ENCODE results near the gene PKP2.

PKP2 gene

GRCh38 chr12:32860192-32860591, 36.4 kb downstream of the PKP2 start:
- no peak for DNase-seq

DNA sequence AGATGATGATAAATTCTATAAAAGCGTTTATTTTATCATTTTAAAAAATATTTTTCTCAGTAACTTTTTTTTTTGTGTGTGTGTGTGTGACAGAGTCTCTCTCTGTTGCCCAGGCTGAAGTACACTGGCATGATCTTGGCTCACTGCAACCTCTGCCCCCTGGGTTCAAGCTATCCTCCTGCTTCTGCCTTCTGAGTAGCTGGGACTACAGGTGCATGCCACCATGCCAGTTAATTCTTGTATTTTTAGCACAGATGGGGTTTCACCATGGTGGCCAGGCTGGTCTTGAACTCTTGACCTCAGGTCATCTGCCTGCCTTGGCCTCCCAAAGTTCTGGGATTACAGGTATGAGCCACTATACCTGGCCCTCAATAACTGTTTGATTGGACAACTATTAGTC, 37.2 kb downstream of the PKP2 start:
- DNase-seq, result no peak

DNA sequence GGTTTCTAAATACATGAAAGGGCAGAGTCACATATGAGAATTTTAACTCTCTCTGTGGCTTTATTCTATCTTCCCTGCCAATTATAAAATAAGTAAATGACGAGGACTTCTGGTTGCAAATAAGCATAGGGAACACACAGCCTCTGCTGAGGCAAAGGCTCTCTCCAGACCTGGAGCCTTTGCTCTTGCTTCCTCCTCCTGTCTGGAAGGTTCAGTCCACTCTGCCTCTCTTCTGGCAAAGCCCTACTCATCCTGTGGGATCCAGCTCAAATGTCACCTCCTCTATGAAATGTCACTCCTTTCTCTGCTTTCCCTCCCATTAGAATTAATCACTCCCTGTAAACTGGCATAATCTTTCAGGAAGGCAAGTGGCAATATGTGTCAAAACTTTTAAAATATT, 41.9 kb downstream of the PKP2 start:
- DNase-seq, result no peak

- no peak for DNase-seq
These were observed 42.5 kb downstream of the PKP2 start for GRCh38 chr12:32854097-32854496.

- no peak for DNase-seq
These were observed 49.3 kb downstream of the PKP2 start for GRCh38 chr12:32847287-32847686.

GRCh38 chr12:32846053-32846452, 50.5 kb downstream of the PKP2 start:
- no peak for DNase-seq

DNA sequence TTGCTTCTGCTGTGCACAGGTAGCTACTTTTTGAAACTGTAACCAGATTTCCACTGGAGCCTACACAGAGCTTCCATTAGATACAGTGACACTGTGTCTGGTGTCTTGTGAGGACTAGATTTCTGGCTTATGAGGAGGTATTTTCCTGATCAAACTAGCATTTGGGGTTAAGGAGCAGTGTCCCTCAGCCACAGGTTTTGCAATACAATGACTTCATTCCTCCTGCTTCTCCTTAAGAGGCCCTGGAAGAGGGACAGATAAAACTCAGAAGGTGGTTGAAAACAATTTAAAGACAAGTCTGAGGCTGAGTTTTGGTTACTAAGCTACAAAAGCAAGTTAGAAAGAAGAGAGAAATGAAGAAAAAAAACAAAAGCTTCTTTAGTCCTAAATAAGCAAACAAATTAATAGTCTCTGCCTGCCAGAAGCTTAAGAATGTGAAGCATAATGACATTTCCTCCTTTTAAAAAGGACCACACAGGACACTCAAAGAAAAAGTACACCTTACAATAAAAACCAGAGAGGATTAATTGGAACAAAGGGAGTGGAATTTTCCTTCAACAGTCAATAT, 53.0 kb downstream of the PKP2 start:
- no peak for DNase-seq

GRCh38 chr12:32841061-32841460, 55.5 kb downstream of the PKP2 start:
- DNase-seq, result no peak

DNA sequence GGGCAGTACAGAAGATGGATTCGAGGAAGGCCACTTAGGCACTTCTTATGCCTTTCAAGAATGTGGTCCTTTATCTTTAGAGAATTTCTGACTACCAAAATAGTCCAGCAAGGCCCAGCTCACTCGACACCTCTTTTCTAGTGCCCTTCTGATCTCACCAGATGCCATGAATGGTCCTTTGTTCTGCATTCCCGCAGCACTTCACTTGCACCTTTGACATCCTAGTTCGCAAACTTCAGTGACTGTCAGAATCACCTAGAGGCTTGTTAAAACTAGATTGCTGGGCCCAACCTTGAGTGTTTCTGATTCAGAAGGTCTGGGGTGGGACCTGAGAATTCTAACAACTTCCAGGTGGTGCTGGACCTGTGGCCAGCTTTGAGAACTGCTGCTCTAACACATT, 56.7 kb downstream of the PKP2 start:
- DNase-seq, result no peak

GRCh38 chr12:32837974-32838373, 58.6 kb downstream of the PKP2 start:
- DNase-seq, result no peak

GRCh38 chr12:32836710-32837109, 59.9 kb downstream of the PKP2 start:
- no peak for DNase-seq

DNA sequence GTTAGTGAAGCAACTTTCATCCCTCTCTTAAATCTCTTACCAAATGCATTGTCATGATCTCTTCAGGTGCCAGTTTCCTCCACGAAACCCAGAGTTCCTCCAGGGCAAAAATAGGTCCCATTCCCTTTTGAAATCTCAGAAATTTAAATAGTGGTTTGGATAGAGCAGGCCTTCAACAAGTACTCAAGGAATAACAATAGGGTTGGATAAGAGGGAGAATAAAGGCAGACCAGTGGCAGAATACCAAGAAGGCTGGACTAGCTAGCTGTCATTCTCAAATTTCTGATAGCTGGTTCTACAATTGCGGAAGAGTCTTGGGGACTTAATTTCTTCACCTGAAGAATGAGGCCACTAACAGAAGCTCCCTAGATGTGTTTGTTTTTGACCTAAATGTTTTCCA, 62.5 kb downstream of the PKP2 start:
- DNase-seq, result no peak

- no peak for DNase-seq
These were observed 68.0 kb downstream of the PKP2 start for GRCh38 chr12:32828552-32828951.

- DNase-seq, result no peak
These were observed 68.5 kb downstream of the PKP2 start for GRCh38 chr12:32828120-32828519.

GRCh38 chr12:32826807-32827412, 69.7 kb downstream of the PKP2 start:
- no peak for DNase-seq

GRCh38 chr12:32824596-32824995, 72.0 kb downstream of the PKP2 start:
- DNase-seq, result no peak

DNA sequence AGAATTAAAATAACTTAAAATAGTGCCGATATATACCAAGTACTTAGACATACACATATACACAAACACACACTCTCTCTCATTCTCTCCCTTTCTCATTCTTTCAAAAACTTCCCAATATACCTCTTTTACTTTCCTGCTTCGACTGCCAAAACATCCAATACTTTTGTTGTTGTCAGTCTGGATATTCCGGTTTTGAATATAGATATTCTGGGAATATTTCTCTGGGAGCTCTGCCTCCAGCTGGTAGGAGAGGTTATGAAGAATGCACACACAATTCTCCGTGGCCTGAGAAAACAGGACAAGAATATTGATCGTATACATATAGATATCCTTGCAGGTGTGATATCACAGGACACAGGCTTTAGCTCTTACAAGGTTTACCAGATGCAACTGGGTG, 74.2 kb downstream of the PKP2 start:
- no peak for DNase-seq

GRCh38 chr12:32821710-32822109, 74.9 kb downstream of the PKP2 start:
- DNase-seq, result no peak

- DNase-seq, result no peak
These were observed 75.3 kb downstream of the PKP2 start for GRCh38 chr12:32821293-32821692.

DNA sequence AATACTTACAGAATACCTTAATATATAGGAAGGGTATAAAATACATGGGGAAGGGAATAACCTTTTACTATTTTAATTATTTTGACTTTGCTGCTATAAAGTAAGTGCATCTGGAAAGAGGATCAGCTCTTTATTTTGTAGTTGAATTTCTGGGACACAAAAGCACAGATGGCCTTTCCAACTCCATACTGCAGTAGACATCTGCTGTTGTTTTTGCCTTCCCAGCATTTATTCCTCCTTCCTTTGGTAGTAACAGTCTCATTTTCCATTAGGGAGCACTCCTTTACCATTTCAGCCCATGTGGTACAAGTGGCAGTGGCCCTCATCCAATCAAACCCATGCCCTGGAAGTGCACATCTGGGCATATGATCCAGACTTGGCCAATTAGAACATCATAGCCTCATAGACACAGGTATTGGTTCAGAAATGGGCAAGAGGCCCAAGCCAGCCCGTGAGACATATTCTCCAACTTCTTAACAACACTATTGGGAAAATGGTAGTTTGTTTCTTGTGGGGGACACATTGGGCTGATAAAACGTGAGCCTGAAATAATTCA, 76.1 kb downstream of the PKP2 start:
- no peak for DNase-seq

DNA sequence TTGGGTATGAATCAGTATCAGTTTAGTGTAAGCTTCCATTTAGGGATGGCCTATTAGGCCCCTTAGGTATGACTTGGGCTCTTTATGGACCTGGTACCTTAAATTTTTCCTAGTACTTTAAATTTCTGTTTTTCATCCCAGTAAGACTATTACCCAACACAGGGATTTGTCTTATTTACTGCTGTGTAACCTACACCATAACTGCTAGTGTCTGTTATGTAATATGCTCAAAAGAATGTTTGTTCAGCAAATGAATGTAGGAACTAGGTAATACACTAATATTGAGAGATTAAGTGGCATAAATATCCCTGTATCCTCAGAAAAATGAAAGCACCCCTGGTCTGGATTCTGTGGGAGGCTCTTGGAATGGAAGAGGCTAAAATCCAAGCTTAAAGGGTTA, 77.2 kb downstream of the PKP2 start:
- no peak for DNase-seq

DNA sequence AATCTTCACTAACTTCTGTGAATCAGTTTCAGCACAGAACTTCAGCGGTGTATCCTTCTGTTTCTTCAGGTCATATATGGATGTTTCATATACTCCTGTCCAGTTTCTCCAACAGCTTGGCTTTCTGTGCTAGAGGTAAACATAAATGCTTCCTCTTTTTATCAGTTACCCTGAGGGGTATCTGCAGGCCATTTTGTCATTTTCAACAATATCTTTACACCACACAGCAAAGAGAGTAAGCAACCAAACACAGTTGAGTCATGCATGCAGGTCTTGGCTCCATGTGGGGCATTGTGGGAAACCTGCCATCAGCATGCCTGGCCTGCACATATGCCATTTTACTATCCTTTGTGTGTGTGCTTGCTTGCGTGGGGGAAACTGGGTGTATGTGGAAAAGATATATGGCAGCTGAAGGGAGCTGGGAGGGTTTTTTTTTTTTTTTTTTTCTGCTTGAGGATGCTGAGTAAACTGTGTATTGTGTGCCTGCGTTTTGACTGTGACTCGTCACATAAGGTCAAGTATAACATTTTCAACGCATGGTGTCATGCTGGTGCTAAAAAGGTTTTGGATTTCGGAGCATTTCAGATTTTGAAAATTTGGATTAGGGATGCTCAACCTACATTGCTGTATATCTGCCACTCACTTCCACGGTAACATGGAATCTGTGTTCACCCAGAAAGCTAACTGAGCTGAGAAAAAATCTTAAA, 84.7 kb downstream of the PKP2 start:
- no peak for DNase-seq

DNA sequence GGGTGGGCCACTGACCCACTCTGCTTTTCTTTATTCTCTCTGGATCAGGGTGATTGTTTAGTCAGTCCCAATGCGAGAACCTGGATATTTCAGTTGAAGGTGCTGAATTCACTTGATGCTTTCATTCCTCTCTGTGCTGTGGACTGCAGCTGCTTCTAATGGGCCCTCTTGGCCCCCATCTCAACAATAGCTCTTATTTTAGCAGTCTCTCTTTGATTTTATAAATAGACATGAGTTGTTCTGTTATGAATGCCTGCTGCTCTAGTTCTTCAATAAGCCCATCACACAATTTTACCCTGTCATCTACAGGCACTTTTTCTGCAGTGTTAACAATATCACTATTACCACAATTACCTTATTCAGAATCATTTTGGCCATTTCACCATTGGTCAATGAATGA, 86.7 kb downstream of the PKP2 start:
- no peak for DNase-seq

GRCh38 chr12:32809196-32809595, 87.4 kb downstream of the PKP2 start:
- DNase-seq, result no peak

Data from stimulated activated CD4-positive, alpha-beta T cell treated with anti-CD3 and anti-CD28 coated beads, Interleukin-4, amount 100 ng/mL, for 24 hours (primary cell).